SK-N-SH treated with all-trans-retinoic acid at 6 μM for 48 hours (cell line): ENCODE results near the gene COG6.
A peak's percentile ranks its signal among the peaks of the same experiment; 100 is the strongest.

Source experiments
- ATAC-seq: fragments of 200-7000 bp; cut with Tn5 transposase; 3 replicates; pipeline ENCODE4 v1.9.1; 2020; ENCODE audit warnings: mild to moderate bottlenecking, moderate library complexity
- ARNTL ChIP-seq: fragments of 450-650 bp; formaldehyde crosslinking; IDR thresholded peaks from 2 replicates; pipeline ENCODE4 v1.5.0; 2020; ENCODE audit warnings: low read depth, mild to moderate bottlenecking, moderate library complexity, borderline replicate concordance
- BACH2 ChIP-seq: fragments of 250-450 bp; sonication (Bioruptor Pico); IDR thresholded peaks from 2 replicates; pipeline ENCODE4 v1.9.0; 2021; ENCODE audit warnings: mild to moderate bottlenecking, borderline replicate concordance
- CREB5 ChIP-seq: fragments of 250-450 bp; sonication (Bioruptor Pico); IDR thresholded peaks from 2 replicates; pipeline ENCODE4 v1.5.1; 2020; ENCODE audit warnings: low read depth, mild to moderate bottlenecking, moderate library complexity
- CSRNP3 ChIP-seq: fragments of 250-450 bp; sonication (Bioruptor Pico); IDR thresholded peaks from 2 replicates; pipeline ENCODE4 v1.5.1; 2021; ENCODE audit warnings: mild to moderate bottlenecking, moderate library complexity
- ESRRG ChIP-seq: fragments of 250-450 bp; sonication (Bioruptor Pico); IDR thresholded peaks from 2 replicates; pipeline ENCODE4 v1.6.1; 2021; ENCODE audit warnings: mild to moderate bottlenecking
- GLIS3 ChIP-seq: fragments of 250-450 bp; sonication (Bioruptor Pico); IDR thresholded peaks from 2 replicates; pipeline ENCODE4 v1.5.0; 2020; ENCODE audit warnings: mild to moderate bottlenecking, moderate library complexity
- ISL1 ChIP-seq: fragments of 250-450 bp; sonication (Bioruptor Pico); IDR thresholded peaks from 2 replicates; pipeline ENCODE4 v2.1.2; 2022; ENCODE audit warnings: mild to moderate bottlenecking, moderate library complexity
- OSR1 ChIP-seq: fragments of 250-450 bp; sonication (Bioruptor Pico); IDR thresholded peaks from 2 replicates; pipeline ENCODE4 v1.8.0; 2022; ENCODE audit warnings: moderate library complexity, mild to moderate bottlenecking, inconsistent platforms
- PATZ1 ChIP-seq: fragments of 250-450 bp; sonication (Bioruptor Pico); IDR thresholded peaks from 2 replicates; pipeline ENCODE4 v1.8.0; 2020; ENCODE audit warnings: mild to moderate bottlenecking, moderate library complexity, borderline replicate concordance
- POU6F1 ChIP-seq: fragments of 250-450 bp; sonication (Bioruptor Pico); IDR thresholded peaks from 2 replicates; pipeline ENCODE4 v1.8.0; 2021; ENCODE audit warnings: low read depth, mild to moderate bottlenecking, moderate library complexity, borderline replicate concordance
- PPARA ChIP-seq: fragments of 250-450 bp; sonication (Bioruptor Pico); IDR thresholded peaks from 2 replicates; pipeline ENCODE4 v1.5.0; 2020; ENCODE audit warnings: mild to moderate bottlenecking, borderline replicate concordance
- RARB ChIP-seq: fragments of 250-450 bp; sonication (Bioruptor Pico); IDR thresholded peaks from 2 replicates; pipeline ENCODE4 v1.8.0; 2021; ENCODE audit warnings: mild to moderate bottlenecking, moderate library complexity
- SNAI2 ChIP-seq: fragments of 250-450 bp; sonication (Bioruptor Pico); IDR thresholded peaks from 2 replicates; pipeline ENCODE4 v1.5.0; 2020; ENCODE audit warnings: mild to moderate bottlenecking, moderate library complexity
- TCF4 ChIP-seq: fragments of 250-450 bp; sonication (Bioruptor Pico); IDR thresholded peaks from 2 replicates; pipeline ENCODE4 v1.8.0; 2021; ENCODE audit warnings: mild to moderate bottlenecking, moderate library complexity, borderline replicate concordance
- TOX ChIP-seq: fragments of 250-450 bp; sonication (Bioruptor Pico); IDR thresholded peaks from 2 replicates; pipeline ENCODE4 v1.8.0; 2021; ENCODE audit warnings: mild to moderate bottlenecking, moderate library complexity, borderline replicate concordance
- TSHZ2 ChIP-seq: fragments of 250-450 bp; sonication (Bioruptor Pico); IDR thresholded peaks from 2 replicates; pipeline ENCODE4 v1.5.0; 2020; ENCODE audit warnings: mild to moderate bottlenecking, moderate library complexity
- ZC3H10 ChIP-seq: fragments of 250-450 bp; sonication (Bioruptor Pico); IDR thresholded peaks from 2 replicates; pipeline ENCODE4 v1.5.1; 2021; ENCODE audit warnings: mild to moderate bottlenecking, moderate library complexity
- ZFP3 ChIP-seq: fragments of 250-450 bp; sonication (Bioruptor Pico); IDR thresholded peaks from 2 replicates; pipeline ENCODE4 v1.5.0; 2020; ENCODE audit warnings: mild to moderate bottlenecking, moderate library complexity
- ZFP30 ChIP-seq: fragments of 450-650 bp; formaldehyde crosslinking; IDR thresholded peaks from 2 replicates; pipeline ENCODE4 v1.5.0; 2022; ENCODE audit warnings: mild to moderate bottlenecking, moderate library complexity
- ZNF565 ChIP-seq: fragments of 450-650 bp; formaldehyde crosslinking; conservative IDR thresholded peaks from 2 replicates; pipeline ENCODE4 v1.5.0; 2020; ENCODE audit warnings: low read depth, mild to moderate bottlenecking, moderate library complexity
- ZNF70 ChIP-seq: fragments of 450-650 bp; formaldehyde crosslinking; IDR thresholded peaks from 2 replicates; pipeline ENCODE4 v1.5.0; 2020; ENCODE audit warnings: mild to moderate bottlenecking, moderate library complexity
- ZNF8 ChIP-seq: fragments of 450-650 bp; formaldehyde crosslinking; IDR thresholded peaks from 2 replicates; pipeline ENCODE4 v1.5.0; 2020; ENCODE audit warnings: mild to moderate bottlenecking, moderate library complexity

The COG6 gene

GRCh38 chr13:39682788-39683187 lies 27.3 kb downstream of the COG6 start:
- ATAC-seq: no peak
- TF ChIP-seq ZNF8 (CRISPR knock-in tag): no peak
- no peak for TF ChIP-seq ZFP30 (CRISPR knock-in tag)
- no peak for TF ChIP-seq ZC3H10
- TF ChIP-seq POU6F1 (CRISPR knock-in tag): no peak
- no peak for TF ChIP-seq CSRNP3 (CRISPR knock-in tag)
- TF ChIP-seq GLIS3: no peak
- no peak for TF ChIP-seq BACH2 (CRISPR knock-in tag)
- TF ChIP-seq RARB: no peak
- no peak for TF ChIP-seq TCF4 (CRISPR knock-in tag)
- TF ChIP-seq ZNF70 (CRISPR knock-in tag): no peak
- TF ChIP-seq ISL1 (CRISPR knock-in tag): no peak
- TF ChIP-seq TOX (CRISPR knock-in tag): no peak
- TF ChIP-seq ESRRG (CRISPR knock-in tag): no peak
- TF ChIP-seq ARNTL: no peak
- TF ChIP-seq OSR1 (CRISPR knock-in tag): no peak
- TF ChIP-seq PPARA (CRISPR knock-in tag): no peak
- no peak for TF ChIP-seq PATZ1
- no peak for TF ChIP-seq CREB5 (CRISPR knock-in tag)

- ATAC-seq: peak; percentile 58; the same call in 2 of the 3 replicates
- TF ChIP-seq ARNTL: no peak
These were observed 29.2 kb downstream of the COG6 start for GRCh38 chr13:39684531-39685137.

- TF ChIP-seq ZFP3: no peak
- TF ChIP-seq ESRRG (CRISPR knock-in tag): no peak
- TF ChIP-seq RARB: no peak
- no peak for TF ChIP-seq TSHZ2 (CRISPR knock-in tag)
- no peak for TF ChIP-seq GLIS3
- no peak for TF ChIP-seq PATZ1
- TF ChIP-seq CREB5 (CRISPR knock-in tag): no peak
- TF ChIP-seq POU6F1 (CRISPR knock-in tag): no peak
- no peak for TF ChIP-seq ZNF565 (CRISPR knock-in tag)
- TF ChIP-seq SNAI2 (CRISPR knock-in tag): no peak
- TF ChIP-seq ZC3H10: no peak
- no peak for ATAC-seq
These were observed 30.2 kb downstream of the COG6 start for GRCh38 chr13:39685652-39686051.
